ENCODE measurements around the gene SEMA7A.

Gene SEMA7A

GRCh38 chr15:74428442-74428787 is 5.3 kb downstream of the SEMA7A start:
- H3K4me3 ChIP-seq (ENCODE audit: low read depth, low read length) = no peak overlapping the region
- TF ChIP-seq, protein P1, sequence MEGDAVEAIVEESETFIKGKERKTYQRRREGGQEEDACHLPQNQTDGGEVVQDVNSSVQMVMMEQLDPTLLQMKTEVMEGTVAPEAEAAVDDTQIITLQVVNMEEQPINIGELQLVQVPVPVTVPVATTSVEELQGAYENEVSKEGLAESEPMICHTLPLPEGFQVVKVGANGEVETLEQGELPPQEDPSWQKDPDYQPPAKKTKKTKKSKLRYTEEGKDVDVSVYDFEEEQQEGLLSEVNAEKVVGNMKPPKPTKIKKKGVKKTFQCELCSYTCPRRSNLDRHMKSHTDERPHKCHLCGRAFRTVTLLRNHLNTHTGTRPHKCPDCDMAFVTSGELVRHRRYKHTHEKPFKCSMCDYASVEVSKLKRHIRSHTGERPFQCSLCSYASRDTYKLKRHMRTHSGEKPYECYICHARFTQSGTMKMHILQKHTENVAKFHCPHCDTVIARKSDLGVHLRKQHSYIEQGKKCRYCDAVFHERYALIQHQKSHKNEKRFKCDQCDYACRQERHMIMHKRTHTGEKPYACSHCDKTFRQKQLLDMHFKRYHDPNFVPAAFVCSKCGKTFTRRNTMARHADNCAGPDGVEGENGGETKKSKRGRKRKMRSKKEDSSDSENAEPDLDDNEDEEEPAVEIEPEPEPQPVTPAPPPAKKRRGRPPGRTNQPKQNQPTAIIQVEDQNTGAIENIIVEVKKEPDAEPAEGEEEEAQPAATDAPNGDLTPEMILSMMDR (conservative IDR thresholded peaks at IDR 0.05; ENCODE audit: low read depth, low read length) = no peak
- DNase-seq (ENCODE audit: low read depth) = no peak

DNA sequence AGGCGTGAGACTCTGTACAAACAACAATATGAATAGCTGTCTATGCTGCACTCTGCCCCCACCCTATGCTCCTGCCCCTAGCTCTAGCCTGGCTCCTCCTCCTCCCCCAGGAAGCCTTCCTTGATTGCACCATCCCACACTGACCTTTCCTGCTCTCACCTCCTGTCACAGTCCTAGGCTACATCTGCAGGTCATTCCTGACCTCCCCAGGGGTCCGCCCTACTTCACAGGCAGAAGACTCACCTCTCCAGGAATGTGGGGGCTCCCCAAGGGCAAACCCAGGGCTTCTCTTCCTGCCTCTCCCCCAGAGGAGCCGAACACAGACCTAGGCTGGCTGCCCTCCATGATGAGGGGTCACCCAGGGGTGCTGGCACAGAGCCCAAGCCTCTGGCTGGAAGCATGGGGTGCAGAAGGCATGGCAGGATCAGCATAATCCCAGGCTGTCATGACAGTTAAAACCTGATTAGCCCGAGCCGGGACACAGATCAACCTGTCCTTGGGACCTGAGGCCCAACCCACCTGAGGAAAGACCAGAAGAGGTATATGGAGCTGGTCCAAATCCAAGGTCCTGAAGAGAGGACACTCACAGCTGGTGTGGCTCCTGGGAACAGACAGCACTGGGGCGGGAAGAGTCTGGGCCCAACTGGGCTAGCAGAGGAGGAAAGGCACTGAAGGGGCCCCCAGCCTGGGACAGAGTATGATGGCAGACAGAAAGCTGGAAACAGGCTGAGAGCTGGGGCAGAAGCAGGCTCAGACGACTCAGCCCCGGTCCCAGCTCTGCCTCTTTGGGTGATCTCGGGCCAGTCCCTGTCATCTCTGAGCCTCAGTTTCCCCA is 5.9 kb downstream of the SEMA7A start:
- DNase-seq (ENCODE audit: low read depth) = no peak

GRCh38 chr15:74426404-74427281 is 7.1 kb downstream of the SEMA7A start:
- no peak for DNase-seq (ENCODE audit: low read depth)
- TF ChIP-seq, protein P1 (conservative IDR thresholded peaks at IDR 0.05; ENCODE audit: low read depth, low read length) = no peak
- no peak overlapping the region for H3K4me3 ChIP-seq (ENCODE audit: low read depth, low read length)

More for the DNA sequence above, 5.9 kb downstream of the SEMA7A start:
- H3K4me3 ChIP-seq (ENCODE audit: low read depth, low read length) = no peak overlapping the region
- TF ChIP-seq, protein P1 (conservative IDR thresholded peaks at IDR 0.05; ENCODE audit: low read depth, low read length) = no peak

- H3K4me3 ChIP-seq (ENCODE audit: low read depth, low read length) = no peak overlapping the region
- no peak for DNase-seq (ENCODE audit: low read depth)
- TF ChIP-seq, protein P1 (conservative IDR thresholded peaks at IDR 0.05; ENCODE audit: low read depth, low read length) = no peak
These were observed 8.1 kb downstream of the SEMA7A start for GRCh38 chr15:74425630-74426029.

- TF ChIP-seq, protein P1 (conservative IDR thresholded peaks at IDR 0.05; ENCODE audit: low read depth, low read length) = no peak
- no peak for DNase-seq (ENCODE audit: low read depth)
- no peak overlapping the region for H3K4me3 ChIP-seq (ENCODE audit: low read depth, low read length)
These were observed 8.7 kb downstream of the SEMA7A start for GRCh38 chr15:74424901-74425528.

GRCh38 chr15:74423431-74424257 is 10.1 kb downstream of the SEMA7A start:
- H3K4me3 ChIP-seq (ENCODE audit: low read depth, low read length) = no peak overlapping the region
- TF ChIP-seq, protein P1 (conservative IDR thresholded peaks at IDR 0.05; ENCODE audit: low read depth, low read length) = no peak
- no peak for DNase-seq (ENCODE audit: low read depth)

All from choroid plexus epithelial cell (primary cell).